Motor neuron (in vitro differentiated cells): ENCODE measurements around the gene NPAS3. TPM values are rescaled to one million over a fixed set of nuclear protein-coding genes. Genes with fewer than 3 reads are reported as not detected.
A peak's percentile ranks its signal among the peaks of the same experiment; 100 is the strongest.

Experiments
- ATAC-seq, 8 experiments: fragments of 200-7000 bp; cut with Tn5 transposase; replicated peaks in 6 of 8; 2 replicates each; pipeline ENCODE4 v1.8.0; 2021; ENCODE audit warnings: mild to moderate bottlenecking in 8 of 8, moderate library complexity in 8 of 8
- H3K27ac ChIP-seq, 2 donors: fragments of 250-450 bp; sonication (Bioruptor Pico); 2 replicates each; pipeline ENCODE4 v1.9.0; 2021; ENCODE audit warnings: antibody characterized with exemption in 2 of 2, mild to moderate bottlenecking in 2 of 2, moderate library complexity in 1 of 2
- H3K4me1 ChIP-seq, 2 donors: fragments of 250-450 bp; sonication (Bioruptor Pico); replicated peaks in 1 of 2; 2 replicates each; pipeline ENCODE4 v1.6.1; 2021; ENCODE audit warnings: antibody characterized with exemption in 2 of 2, mild to moderate bottlenecking in 2 of 2, moderate library complexity in 1 of 2
- H3K4me3 ChIP-seq, 5 donors: fragments of 250-450 bp; sonication (Bioruptor Pico); 2 replicates each; pipeline ENCODE4 v1.9.0; 2021; ENCODE audit warnings: antibody characterized with exemption in 5 of 5, mild to moderate bottlenecking in 5 of 5, moderate library complexity in 4 of 5
- WGBS, 10 experiments: fragments of 450-650 bp; shearing (Covaris generic); methylation state at CpG; one replicate each; pipeline ENCODE4 v1.0.0; 2022; 5-methylcytosine and 5-hydroxymethylcytosine counted together
- in situ Hi-C, 9 experiments: fragments of 400-800 bp; cut with MboI; loops; one replicate each; pipeline ENCODE4 v1.15.0; 2021; ENCODE audit warnings: low sequenced_read_pairs in 9 of 9, low pct_unique_long_range_greater_than_20kb in 2 of 9; ENCODE audit not compliant: unreplicated experiment in 9 of 9
- total RNA-seq, 8 experiments: library from RNA; unstranded; fragments of 300-600 nt; gene quantifications; 2 replicates each; pipeline versions ENCODE4 v1.2.3 to v1.2.4, GENCODE V29; 2022

Gene NPAS3
- total RNA-seq, 8 experiments from 2014 or later = 0.22 to 45.8 (median 11.7) TPM; not detected in 1

- Histone ChIP-seq H3K4me1 (peaks cover 0 to 7% of the 10 kb centered on the region in 2 donors), H3K27ac (no peak overlapping the region), H3K4me3 (no peak overlapping the region)
- WGBS, 10 experiments = 7 to 96% (median 34%) methylated on average over 5 to 10 of the region's 100 CpGs; no CpG with 5 or more reads in 6 of the 10 experiments
- ATAC-seq = peak in 3 of 8 experiments; percentile 15 to 49 (median 16)
- in situ Hi-C loops = loop anchor here in 6 of 9 experiments (10.0 to 25.0 kb wide), 7 partner anchors 363 to 1238 kb away; partner anchors contain the start of gene NPAS3 (in 3 of the 6)
Observed at GRCh38 chr14:33799705-33800570, 861.3 kb downstream of the NPAS3 start.

- Histone ChIP-seq H3K4me1 (no peaks in the 10 kb centered on the region), H3K4me3 (no peak overlapping the region), H3K27ac (no peak overlapping the region)
- no peak for ATAC-seq
- 40 to 100% (median 45%) methylated on average over 1 to 5 of the region's 45 CpGs; no CpG with 5 or more reads in 7 of the 10 experiments for WGBS, 10 experiments
- in situ Hi-C loops = no loop called here
Observed at GRCh38 chr14:33800735-33801163, 862.1 kb downstream of the NPAS3 start.

GRCh38 chr14:33802737-33803136, 864.1 kb downstream of the NPAS3 start:
- no peak for ATAC-seq
- WGBS, 10 experiments = 80 to 100% (median 92%) methylated on average over 1 to 2 of the region's 2 CpGs; no CpG with 5 or more reads in 5 of the 10 experiments
- H3K27ac ChIP-seq = no peak overlapping the region
- H3K4me1 ChIP-seq = no peaks in the 10 kb centered on the region
- H3K4me3 ChIP-seq = no peak overlapping the region
- in situ Hi-C loops = no loop called here

- Histone ChIP-seq H3K27ac (no peak overlapping the region), H3K4me1 (peaks cover 9 to 15% of the 10 kb centered on the region in 2 donors), H3K4me3 (no peak overlapping the region)
- peak in 1 of 8 experiments; percentile 27 for ATAC-seq
- 0 to 100% (median 56%) methylated on average over 1 to 2 of the region's 2 CpGs; no CpG with 5 or more reads in 6 of the 10 experiments for WGBS, 10 experiments
- in situ Hi-C loops = no loop called here
Observed at GRCh38 chr14:33805593-33805992, 866.9 kb downstream of the NPAS3 start.

- ATAC-seq = no peak
- in situ Hi-C loops = no loop called here
- peaks cover 9 to 15% of the 10 kb centered on the region in 2 donors for H3K4me1 ChIP-seq
- no peak overlapping the region for H3K4me3 ChIP-seq
- H3K27ac ChIP-seq = no peak overlapping the region
- 0 to 100% (median 84%) methylated on average over 1 to 2 of the region's 2 CpGs for WGBS, 10 experiments
Observed at GRCh38 chr14:33806905-33807304, 868.2 kb downstream of the NPAS3 start.

GRCh38 chr14:33808187-33808586, 869.5 kb downstream of the NPAS3 start:
- no peak overlapping the region for H3K4me3 ChIP-seq
- WGBS, 10 experiments = 0 to 80% (median 58%) methylated on average over 1 to 3 of the region's 3 CpGs; no CpG with 5 or more reads in 4 of the 10 experiments
- in situ Hi-C loops = no loop called here
- no peak overlapping the region for H3K27ac ChIP-seq
- H3K4me1 ChIP-seq = peaks cover 9 to 15% of the 10 kb centered on the region in 2 donors
- no peak for ATAC-seq

- in situ Hi-C loops = no loop called here
- H3K27ac ChIP-seq = no peak overlapping the region
- peak in 5 of 8 experiments; percentile 92 to 99 (median 99) for ATAC-seq
- no peak overlapping the region for H3K4me3 ChIP-seq
- 18 to 100% (median 89%) methylated on average over 1 to 2 of the region's 2 CpGs; no CpG with 5 or more reads in 2 of the 10 experiments for WGBS, 10 experiments
- H3K4me1 ChIP-seq = peaks cover 9 to 15% of the 10 kb centered on the region in 2 donors
Observed at GRCh38 chr14:33809396-33809981, 870.8 kb downstream of the NPAS3 start.

- no peak for ATAC-seq
- 50 to 100% (median 91%) methylated on average over 1 to 6 of the region's 6 CpGs; no CpG with 5 or more reads in 2 of the 10 experiments for WGBS, 10 experiments
- H3K4me1 ChIP-seq = peaks cover 9 to 15% of the 10 kb centered on the region in 2 donors
- no peak overlapping the region for H3K27ac ChIP-seq
- in situ Hi-C loops = no loop called here
- H3K4me3 ChIP-seq = no peak overlapping the region
Observed at GRCh38 chr14:33810308-33810707, 871.6 kb downstream of the NPAS3 start.

- H3K4me1 ChIP-seq = peaks cover 9 to 15% of the 10 kb centered on the region in 2 donors
- H3K4me3 ChIP-seq = no peak overlapping the region
- WGBS, 10 experiments = 60 to 100% (median 80%) methylated on average over 1 to 2 of the region's 2 CpGs; no CpG with 5 or more reads in 3 of the 10 experiments
- in situ Hi-C loops = no loop called here
- no peak overlapping the region for H3K27ac ChIP-seq
- no peak for ATAC-seq
Observed at GRCh38 chr14:33811721-33812120, 873.0 kb downstream of the NPAS3 start.

- peaks cover 9 to 15% of the 10 kb centered on the region in 2 donors for H3K4me1 ChIP-seq
- no peak for ATAC-seq
- WGBS, 10 experiments = 72 to 94% (median 90%) methylated on average over 2 to 6 of the region's 7 CpGs; no CpG with 5 or more reads in 4 of the 10 experiments
- in situ Hi-C loops = no loop called here
- H3K27ac ChIP-seq = no peak overlapping the region
- H3K4me3 ChIP-seq = no peak overlapping the region
Observed at GRCh38 chr14:33812181-33812580, 873.5 kb downstream of the NPAS3 start.

- Histone ChIP-seq H3K4me1 (peaks cover 9 to 15% of the 10 kb centered on the region in 2 donors), H3K27ac (no peak overlapping the region), H3K4me3 (no peak overlapping the region)
- WGBS, 10 experiments = 0 to 66% (median 33%) methylated on average over 1 to 2 of the region's 2 CpGs; no CpG with 5 or more reads in 2 of the 10 experiments
- in situ Hi-C loops = no loop called here
- ATAC-seq = no peak
Observed at GRCh38 chr14:33812601-33813000, 873.9 kb downstream of the NPAS3 start.

GRCh38 chr14:33814010-33814409, 875.3 kb downstream of the NPAS3 start:
- no peak for ATAC-seq

More at GRCh38 chr14:33814010-33814409, 875.3 kb downstream of the NPAS3 start:
- Histone ChIP-seq H3K27ac (no peak overlapping the region), H3K4me3 (no peak overlapping the region), H3K4me1 (peaks cover 9 to 13% of the 10 kb centered on the region in 2 donors)
- in situ Hi-C loops = no loop called here
- 0 to 83% (median 44%) methylated on average over 1 to 2 of the region's 2 CpGs; no CpG with 5 or more reads in 2 of the 10 experiments for WGBS, 10 experiments
